Right atrium auricular region (tissue), 2 donors: Measurements from ENCODE around the gene HOXB1. TPM values are rescaled to one million over a fixed set of nuclear protein-coding genes. Genes with fewer than 3 reads are reported as not detected.
"Not testable (repeated sequence)": the region's sequence is repeated elsewhere in the genome, so short reads cannot be mapped to it uniquely, and the experiment has no call there.

Source experiments
- DNase-seq: peaks from one replicate; pipeline ENCODE4 v3.0.0-alpha.2; 2019; ENCODE audit warnings: low spot score
- H3K27ac ChIP-seq, 2 donors: fragments of 200-600 bp; sonication (generic); 1 replicate in 1 of 2; 2 replicates in 1 of 2; pipeline ENCODE4 v1.5.1; 2016 to 2019
- H3K27me3 ChIP-seq, 2 donors: fragments of 200-600 bp; sonication (generic); one replicate each; pipeline versions ENCODE4 v1.5.1 to v1.6.0; 2017 to 2019
- H3K36me3 ChIP-seq: fragments of 200-600 bp; sonication (generic); one replicate; pipeline ENCODE4 v1.5.1; 2016
- H3K4me1 ChIP-seq, 2 donors: fragments of 200-600 bp; sonication (generic); one replicate each; pipeline versions ENCODE4 v1.5.1 to v1.6.0; 2017 to 2019
- H3K4me3 ChIP-seq, 2 donors: fragments of 200-600 bp; sonication (generic); 1 replicate in 1 of 2; 2 replicates in 1 of 2; pipeline ENCODE4 v1.5.1; 2017 to 2019; ENCODE audit warnings: mild to moderate bottlenecking in 1 of 2, moderate library complexity in 1 of 2
- H3K9me3 ChIP-seq, 2 donors: fragments of 200-600 bp; sonication (generic); one replicate each; pipeline ENCODE4 v1.5.1; 2019
- CTCF ChIP-seq, 2 donors: fragments of 200-600 bp; sonication (generic); IDR thresholded peaks; one replicate each; pipeline ENCODE4 v1.5.1; 2019; ENCODE audit warnings: antibody characterized with exemption in 2 of 2
- total RNA-seq, 2 donors: library from RNA; depleted of rRNA; stranded (reverse); fragments of >200 nt; gene quantifications; one replicate each; pipeline ENCODE4 v1.1.0, GENCODE V29; 2016

Gene HOXB1
- total RNA-seq, 2 donors from 2014 or later = not detected

GRCh38 chr17:48540213-48540612 is 9.4 kb upstream of the HOXB1 start:
- no peak for TF ChIP-seq CTCF (IDR thresholded peaks at IDR 0.05)
- no peaks in the 10 kb centered on the region for H3K9me3 ChIP-seq
- H3K36me3 ChIP-seq = no peaks in the 10 kb centered on the region
- no peak overlapping the region for H3K4me3 ChIP-seq
- peaks cover 0 to 24% of the 10 kb centered on the region in 2 donors for H3K4me1 ChIP-seq
- no peak for DNase-seq
- peaks cover 3 to 10% of the 10 kb centered on the region in 2 donors for H3K27me3 ChIP-seq
- H3K27ac ChIP-seq = no peak overlapping the region

- Histone ChIP-seq H3K4me1 (peaks cover 0 to 19% of the 10 kb centered on the region in 2 donors), H3K27me3 (peaks cover 3 to 4% of the 10 kb centered on the region in 2 donors), H3K36me3 (no peaks in the 10 kb centered on the region), H3K4me3 (no peak overlapping the region), H3K27ac (no peak overlapping the region), H3K9me3 (no peaks in the 10 kb centered on the region)
- no peak for TF ChIP-seq CTCF (IDR thresholded peaks at IDR 0.05)
- no peak for DNase-seq
Measured at GRCh38 chr17:48539177-48539576, 8.4 kb upstream of the HOXB1 start.

- no peak overlapping the region for H3K27ac ChIP-seq
- no peaks in the 10 kb centered on the region for H3K36me3 ChIP-seq
- H3K9me3 ChIP-seq = no peaks in the 10 kb centered on the region
- no peak for DNase-seq
- no peak for TF ChIP-seq CTCF (IDR thresholded peaks at IDR 0.05)
- H3K4me1 ChIP-seq = peaks cover 0 to 9% of the 10 kb centered on the region in 2 donors
- H3K4me3 ChIP-seq = no peak overlapping the region
- H3K27me3 ChIP-seq = peaks cover 0 to 3% of the 10 kb centered on the region in 2 donors
Measured at GRCh38 chr17:48537316-48537715, 6.5 kb upstream of the HOXB1 start.

GRCh38 chr17:48535793-48536559 is 5.2 kb upstream of the HOXB1 start:
- H3K4me3 ChIP-seq, H3K9me3 ChIP-seq, DNase-seq, H3K27ac ChIP-seq, H3K4me1 ChIP-seq, H3K36me3 ChIP-seq, H3K27me3 ChIP-seq: not testable (repeated sequence)

- Histone ChIP-seq H3K27ac (no peak overlapping the region), H3K9me3 (no peaks in the 10 kb centered on the region), H3K4me3 (no peak overlapping the region), H3K36me3 (no peaks in the 10 kb centered on the region), H3K27me3 (no peaks in the 10 kb centered on the region), H3K4me1 (peaks cover 0 to under 1% of the 10 kb centered on the region in 2 donors)
- no peak for TF ChIP-seq CTCF (IDR thresholded peaks at IDR 0.05)
- no peak for DNase-seq
Measured at GRCh38 chr17:48532261-48532660, 1.4 kb upstream of the HOXB1 start.

GRCh38 chr17:48530208-48530886 is 464 bp downstream of the HOXB1 start:
- Histone ChIP-seq H3K36me3 (no peaks in the 10 kb centered on the region), H3K27me3 (peaks cover 0 to 10% of the 10 kb centered on the region in 2 donors)
- TF ChIP-seq CTCF (IDR thresholded peaks at IDR 0.05) = no peak

More at GRCh38 chr17:48530208-48530886, 464 bp downstream of the HOXB1 start:
- Histone ChIP-seq H3K4me1 (peaks cover 0 to 6% of the 10 kb centered on the region in 2 donors), H3K4me3 (no peak overlapping the region), H3K27ac (no peak overlapping the region), H3K9me3 (no peaks in the 10 kb centered on the region)
- DNase-seq = no peak
